ENCODE data around the gene EXOC6B. TPM values are rescaled to one million over a fixed set of nuclear protein-coding genes. Genes with fewer than 3 reads are reported as not detected.

The EXOC6B gene
- total RNA-seq, 1 experiment from 2014 or later = 33.7 TPM

DNA sequence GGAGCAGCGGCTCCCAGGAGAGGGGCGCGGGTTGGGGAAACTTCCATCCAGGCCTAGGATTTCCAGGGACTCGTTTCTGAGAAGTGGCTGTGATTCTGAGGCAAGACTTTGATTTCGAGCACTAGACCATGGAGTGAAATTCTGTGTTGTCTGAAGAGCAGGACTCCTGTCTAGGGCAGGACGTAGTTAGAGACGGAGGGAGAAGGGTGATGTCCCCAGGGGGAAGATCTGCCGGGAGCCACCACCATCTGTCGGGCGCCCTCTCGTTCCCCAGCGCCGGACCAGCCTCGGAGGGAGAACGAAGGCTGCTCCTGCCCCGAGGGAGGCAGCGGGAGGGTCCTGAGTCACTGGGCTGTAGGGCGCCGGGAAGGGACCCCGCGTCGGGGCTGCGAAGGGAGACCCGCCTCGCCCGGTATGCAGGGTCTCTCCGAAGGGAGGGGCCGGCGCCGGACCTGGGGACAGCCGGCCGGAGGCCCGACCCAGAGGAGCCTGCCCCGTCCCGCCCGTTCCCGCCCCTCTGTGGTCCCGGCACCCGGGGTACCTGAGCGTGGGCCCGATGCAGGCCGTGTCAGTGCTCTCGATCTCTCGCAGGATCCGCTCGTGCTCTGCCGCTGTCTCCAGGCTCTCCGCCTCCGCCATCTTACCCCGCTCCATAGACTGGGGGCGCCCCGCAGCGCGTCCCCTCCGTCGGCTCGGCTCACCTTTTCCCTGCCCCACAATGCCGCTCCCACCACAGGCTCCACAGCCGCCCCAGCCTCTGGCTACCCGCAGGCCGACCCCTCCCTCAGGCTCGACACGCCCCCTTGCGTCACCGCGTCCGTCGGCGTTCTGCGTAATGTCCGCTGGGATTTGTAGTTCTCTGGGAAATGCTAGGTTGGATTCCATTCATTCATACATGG lies at the start of gene EXOC6B (continued):
- TF ChIP-seq FOXP4 (CRISPR knock-in tag; IDR thresholded peaks at IDR 0.05) = peak; percentile 73
- peak; percentile 85 for TF ChIP-seq ETV6 (CRISPR knock-in tag; IDR thresholded peaks at IDR 0.05)
- peak; percentile 87; the same call in 1 of the 2 replicates for TF ChIP-seq FOXP1 (CRISPR knock-in tag; IDR thresholded peaks at IDR 0.05; ENCODE audit: borderline replicate concordance)
- peak; percentile 75; the same call in 1 of the 2 replicates for TF ChIP-seq TEAD1 (CRISPR knock-in tag; IDR thresholded peaks at IDR 0.05)
- no peak for TF ChIP-seq E2F1 (CRISPR knock-in tag; IDR thresholded peaks at IDR 0.05)
- TF ChIP-seq PRRX2 (CRISPR knock-in tag; IDR thresholded peaks at IDR 0.05) = no peak
- no peak for TF ChIP-seq GTF2I (CRISPR knock-in tag; conservative IDR thresholded peaks at IDR 0.05)
- peak; percentile 81; the same call in 1 of the 2 replicates for TF ChIP-seq MYBL2 (CRISPR knock-in tag; IDR thresholded peaks at IDR 0.05)
- TF ChIP-seq MAX (CRISPR knock-in tag; IDR thresholded peaks at IDR 0.05) = peak; percentile 69
- no peak for TF ChIP-seq E2F4 (CRISPR knock-in tag; IDR thresholded peaks at IDR 0.05; ENCODE audit: borderline replicate concordance, low read depth)
- TF ChIP-seq MXD4 (CRISPR knock-in tag; IDR thresholded peaks at IDR 0.05; ENCODE audit: borderline replicate concordance) = no peak
- TF ChIP-seq ZBTB43 (CRISPR knock-in tag; IDR thresholded peaks at IDR 0.05) = peak; percentile 83; the same call in 1 of the 2 replicates
- 0 out of 2 replicates have a peak, but pooled peaks have one; percentile 76 for TF ChIP-seq NR3C1 (CRISPR knock-in tag; conservative IDR thresholded peaks at IDR 0.05; ENCODE audit: low read depth)
- TF ChIP-seq FOXK1 (CRISPR knock-in tag; IDR thresholded peaks at IDR 0.05) = peak; percentile 72; the same call in 1 of the 2 replicates
- no peak for TF ChIP-seq IRF2 (CRISPR knock-in tag; IDR thresholded peaks at IDR 0.05; ENCODE audit: borderline replicate concordance, low read depth)
- TF ChIP-seq NR1H2 (CRISPR knock-in tag; IDR thresholded peaks at IDR 0.05) = no peak
- TF ChIP-seq ZNF121 (CRISPR knock-in tag; IDR thresholded peaks at IDR 0.05) = peak; percentile 89
- TF ChIP-seq ATF1 (CRISPR knock-in tag; IDR thresholded peaks at IDR 0.05) = no peak
- no peak for TF ChIP-seq JAZF1 (CRISPR knock-in tag; IDR thresholded peaks at IDR 0.05)
- TF ChIP-seq RELA (CRISPR knock-in tag; IDR thresholded peaks at IDR 0.05; ENCODE audit: borderline replicate concordance) = no peak
- peak; percentile 58; the same call in 1 of the 2 replicates for TF ChIP-seq CREM (CRISPR knock-in tag; IDR thresholded peaks at IDR 0.05)
- TF ChIP-seq, protein P1, sequence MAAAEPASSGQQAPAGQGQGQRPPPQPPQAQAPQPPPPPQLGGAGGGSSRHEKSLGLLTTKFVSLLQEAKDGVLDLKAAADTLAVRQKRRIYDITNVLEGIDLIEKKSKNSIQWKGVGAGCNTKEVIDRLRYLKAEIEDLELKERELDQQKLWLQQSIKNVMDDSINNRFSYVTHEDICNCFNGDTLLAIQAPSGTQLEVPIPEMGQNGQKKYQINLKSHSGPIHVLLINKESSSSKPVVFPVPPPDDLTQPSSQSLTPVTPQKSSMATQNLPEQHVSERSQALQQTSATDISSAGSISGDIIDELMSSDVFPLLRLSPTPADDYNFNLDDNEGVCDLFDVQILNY (CRISPR knock-in tag; IDR thresholded peaks at IDR 0.05) = no peak
- TF ChIP-seq NFATC4 (CRISPR knock-in tag; IDR thresholded peaks at IDR 0.05) = no peak
- TF ChIP-seq GABPB1 (CRISPR knock-in tag; IDR thresholded peaks at IDR 0.05) = peak; percentile 88
- TF ChIP-seq ZBTB21 (CRISPR knock-in tag; IDR thresholded peaks at IDR 0.05; ENCODE audit: borderline replicate concordance) = 0 out of 2 replicates have a peak, but pooled peaks have one; percentile 59
- TF ChIP-seq SOX15 (CRISPR knock-in tag; IDR thresholded peaks at IDR 0.05) = no peak
- TF ChIP-seq, protein P2, sequence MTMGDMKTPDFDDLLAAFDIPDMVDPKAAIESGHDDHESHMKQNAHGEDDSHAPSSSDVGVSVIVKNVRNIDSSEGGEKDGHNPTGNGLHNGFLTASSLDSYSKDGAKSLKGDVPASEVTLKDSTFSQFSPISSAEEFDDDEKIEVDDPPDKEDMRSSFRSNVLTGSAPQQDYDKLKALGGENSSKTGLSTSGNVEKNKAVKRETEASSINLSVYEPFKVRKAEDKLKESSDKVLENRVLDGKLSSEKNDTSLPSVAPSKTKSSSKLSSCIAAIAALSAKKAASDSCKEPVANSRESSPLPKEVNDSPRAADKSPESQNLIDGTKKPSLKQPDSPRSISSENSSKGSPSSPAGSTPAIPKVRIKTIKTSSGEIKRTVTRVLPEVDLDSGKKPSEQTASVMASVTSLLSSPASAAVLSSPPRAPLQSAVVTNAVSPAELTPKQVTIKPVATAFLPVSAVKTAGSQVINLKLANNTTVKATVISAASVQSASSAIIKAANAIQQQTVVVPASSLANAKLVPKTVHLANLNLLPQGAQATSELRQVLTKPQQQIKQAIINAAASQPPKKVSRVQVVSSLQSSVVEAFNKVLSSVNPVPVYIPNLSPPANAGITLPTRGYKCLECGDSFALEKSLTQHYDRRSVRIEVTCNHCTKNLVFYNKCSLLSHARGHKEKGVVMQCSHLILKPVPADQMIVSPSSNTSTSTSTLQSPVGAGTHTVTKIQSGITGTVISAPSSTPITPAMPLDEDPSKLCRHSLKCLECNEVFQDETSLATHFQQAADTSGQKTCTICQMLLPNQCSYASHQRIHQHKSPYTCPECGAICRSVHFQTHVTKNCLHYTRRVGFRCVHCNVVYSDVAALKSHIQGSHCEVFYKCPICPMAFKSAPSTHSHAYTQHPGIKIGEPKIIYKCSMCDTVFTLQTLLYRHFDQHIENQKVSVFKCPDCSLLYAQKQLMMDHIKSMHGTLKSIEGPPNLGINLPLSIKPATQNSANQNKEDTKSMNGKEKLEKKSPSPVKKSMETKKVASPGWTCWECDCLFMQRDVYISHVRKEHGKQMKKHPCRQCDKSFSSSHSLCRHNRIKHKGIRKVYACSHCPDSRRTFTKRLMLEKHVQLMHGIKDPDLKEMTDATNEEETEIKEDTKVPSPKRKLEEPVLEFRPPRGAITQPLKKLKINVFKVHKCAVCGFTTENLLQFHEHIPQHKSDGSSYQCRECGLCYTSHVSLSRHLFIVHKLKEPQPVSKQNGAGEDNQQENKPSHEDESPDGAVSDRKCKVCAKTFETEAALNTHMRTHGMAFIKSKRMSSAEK (CRISPR knock-in tag; IDR thresholded peaks at IDR 0.05; ENCODE audit: borderline replicate concordance) = no peak
- peak; percentile 99 for TF ChIP-seq SP1 (CRISPR knock-in tag; conservative IDR thresholded peaks at IDR 0.05)
